Thyroid gland (tissue), 4 donors: ENCODE data around the gene GALNT10.

ENCODE experiments used
- CTCF ChIP-seq, 6 experiments: fragments of 200-600 bp in 3 of 6; fragments of 450-650 bp in 3 of 6; sonication (generic) in 3 of 6; IDR thresholded peaks; one replicate each; pipeline ENCODE4 v1.5.1; 2016 to 2019; ENCODE audit warnings: antibody characterized with exemption in 6 of 6, mild to moderate bottlenecking in 2 of 6, inconsistent platforms in 1 of 6, moderate library complexity in 1 of 6
- POLR2A ChIP-seq, 2 donors: fragments of 450-650 bp; IDR thresholded peaks; one replicate each; pipeline ENCODE4 v1.6.1; 2017; ENCODE audit warnings: antibody characterized with exemption in 2 of 2, mild to moderate bottlenecking in 2 of 2, moderate library complexity in 1 of 2

GRCh38 chr5:154295551-154295950, 105.0 kb downstream of the GALNT10 start:
- TF ChIP-seq CTCF (IDR thresholded peaks at IDR 0.05) (no peak), POLR2A (IDR thresholded peaks at IDR 0.05) (no peak)
